Smooth muscle cell (in vitro differentiated cells): ENCODE results near the gene TST. TPM values are rescaled to one million over a fixed set of nuclear protein-coding genes. Genes with fewer than 3 reads are reported as not detected.

ENCODE experiments used
- DNase-seq: peaks from one replicate; lab custom pipeline; 2025; ENCODE audit not compliant: unreplicated experiment; lab: John Stamatoyannopoulos, UW
- H2AFZ ChIP-seq: fragments of 200-600 bp; sonication (generic); 2 replicates; pipeline ENCODE4 v1.6.0; 2016; ENCODE audit warnings: antibody characterized with exemption, low read depth, mild to moderate bottlenecking
- H3F3A ChIP-seq: fragments of 200-600 bp; sonication (generic); 2 replicates; pipeline ENCODE4 v1.6.0; 2017; ENCODE audit warnings: antibody characterized with exemption, low read depth
- H3K27ac ChIP-seq: fragments of 200-600 bp; sonication (generic); 2 replicates; pipeline ENCODE4 v1.5.1; 2016; ENCODE audit warnings: low read depth, mild to moderate bottlenecking
- H3K27me3 ChIP-seq: fragments of 200-600 bp; sonication (generic); 2 replicates; pipeline ENCODE4 v1.6.1; 2016; ENCODE audit warnings: low read depth, mild to moderate bottlenecking
- H3K36me3 ChIP-seq: fragments of 200-600 bp; sonication (generic); 2 replicates; pipeline ENCODE4 v1.5.1; 2016; ENCODE audit warnings: low read depth
- H3K4me1 ChIP-seq: fragments of 200-600 bp; sonication (generic); 2 replicates; pipeline ENCODE4 v1.5.1; 2016; ENCODE audit warnings: low read depth
- H3K4me2 ChIP-seq: fragments of 200-600 bp; sonication (generic); 2 replicates; pipeline ENCODE4 v1.6.0; 2016; ENCODE audit warnings: mild to moderate bottlenecking
- H3K4me3 ChIP-seq: fragments of 200-600 bp; sonication (generic); 2 replicates; pipeline ENCODE4 v1.5.1; 2016; ENCODE audit warnings: mild to moderate bottlenecking
- H3K79me2 ChIP-seq: fragments of 200-600 bp; sonication (generic); 2 replicates; pipeline ENCODE4 v1.6.0; 2016; ENCODE audit warnings: low read depth, mild to moderate bottlenecking
- H3K9ac ChIP-seq: fragments of 200-600 bp; sonication (generic); 2 replicates; pipeline ENCODE4 v1.6.0; 2016; ENCODE audit warnings: low read depth
- H3K9me3 ChIP-seq: fragments of 200-600 bp; sonication (generic); replicated peaks from 2 replicates; pipeline ENCODE4 v1.5.1; 2016; ENCODE audit warnings: low read depth
- H4K20me1 ChIP-seq: fragments of 200-600 bp; sonication (generic); 2 replicates; pipeline ENCODE4 v1.6.0; 2016; ENCODE audit warnings: low read depth
- WGBS: methylation state at CpG from one replicate; pipeline ENCODE4 v1.1.7; 2016; ENCODE audit warnings: low lambda C conversion rate; 5-methylcytosine and 5-hydroxymethylcytosine counted together
- polyA plus RNA-seq: library from polyadenylated mRNA; unstranded; fragments of >200 nt; fragmentation: Nextera tagmentation; extraction: Ambion mirVana; gene quantifications from 2 replicates; pipeline ENCODE4 v1.2.1, GENCODE V29; 2016
- total RNA-seq: library from RNA; depleted of rRNA; stranded (reverse); fragments of >200 nt; gene quantifications from 2 replicates; pipeline ENCODE4 v1.2.3, GENCODE V29; 2014
- TF ChIP-seq, protein P1 (sequence below): fragments of 200-600 bp; sonication (generic); IDR thresholded peaks from 2 replicates; pipeline ENCODE4 v1.5.1; 2017; ENCODE audit warnings: borderline replicate concordance, mild to moderate bottlenecking, antibody characterized with exemption; ENCODE audit not compliant: insufficient read depth, poor library complexity, severe bottlenecking

TST gene
- total and polyA plus RNA-seq, 2 experiments from 2014 or later: 10.4 to 15.0 TPM

DNA sequence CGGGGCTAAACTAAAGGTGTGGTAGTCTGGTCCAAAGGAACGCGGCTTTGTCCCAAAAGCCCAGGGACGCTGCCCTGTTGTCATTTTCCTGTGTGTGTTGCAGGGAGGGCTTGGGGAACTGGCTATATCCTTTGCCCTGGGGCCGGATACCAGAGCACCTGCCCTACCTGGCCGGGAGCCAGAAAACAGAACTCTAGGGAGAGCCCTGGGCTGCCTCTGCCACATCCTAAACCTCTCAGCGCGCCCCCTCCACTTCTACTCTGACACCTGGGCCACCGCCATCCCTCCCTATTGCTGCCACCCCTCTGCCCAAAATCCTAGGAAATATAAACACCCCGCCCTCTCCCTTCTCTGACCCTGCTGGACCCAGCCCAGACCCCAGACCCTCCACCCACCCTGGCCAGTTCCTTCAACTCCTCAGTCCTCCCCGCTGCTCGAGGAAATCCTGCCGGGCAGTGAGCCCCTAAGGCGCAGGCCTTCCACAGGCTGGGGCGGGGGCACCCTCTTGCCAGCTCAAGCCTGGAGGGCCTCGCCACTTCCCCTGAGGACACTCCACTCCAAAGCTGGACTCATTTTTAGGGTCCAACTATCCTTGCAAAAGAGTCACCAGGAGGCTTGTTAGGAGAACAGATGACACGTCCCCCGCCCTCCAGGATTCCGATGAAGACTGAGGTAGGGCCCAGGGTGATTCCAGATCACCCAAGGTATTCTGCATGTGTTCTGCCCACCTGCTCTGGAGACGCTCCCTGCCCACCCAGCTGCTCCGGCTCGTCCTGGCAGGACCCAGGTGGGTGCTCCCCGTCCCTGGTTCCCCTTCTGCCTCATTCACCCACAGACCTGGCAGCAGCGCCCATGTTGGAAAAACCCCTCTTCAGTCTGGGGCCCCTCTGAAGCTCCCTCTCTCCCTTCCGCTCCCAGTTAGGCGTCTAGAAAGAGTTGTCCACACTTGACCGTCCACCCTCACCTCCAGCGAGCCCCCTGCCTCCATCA lies 44.5 kb upstream of the TST start:
- no peak overlapping the region for H3K4me3 ChIP-seq
- 92% methylated on average over 28 of the region's 28 CpGs for WGBS

DNA sequence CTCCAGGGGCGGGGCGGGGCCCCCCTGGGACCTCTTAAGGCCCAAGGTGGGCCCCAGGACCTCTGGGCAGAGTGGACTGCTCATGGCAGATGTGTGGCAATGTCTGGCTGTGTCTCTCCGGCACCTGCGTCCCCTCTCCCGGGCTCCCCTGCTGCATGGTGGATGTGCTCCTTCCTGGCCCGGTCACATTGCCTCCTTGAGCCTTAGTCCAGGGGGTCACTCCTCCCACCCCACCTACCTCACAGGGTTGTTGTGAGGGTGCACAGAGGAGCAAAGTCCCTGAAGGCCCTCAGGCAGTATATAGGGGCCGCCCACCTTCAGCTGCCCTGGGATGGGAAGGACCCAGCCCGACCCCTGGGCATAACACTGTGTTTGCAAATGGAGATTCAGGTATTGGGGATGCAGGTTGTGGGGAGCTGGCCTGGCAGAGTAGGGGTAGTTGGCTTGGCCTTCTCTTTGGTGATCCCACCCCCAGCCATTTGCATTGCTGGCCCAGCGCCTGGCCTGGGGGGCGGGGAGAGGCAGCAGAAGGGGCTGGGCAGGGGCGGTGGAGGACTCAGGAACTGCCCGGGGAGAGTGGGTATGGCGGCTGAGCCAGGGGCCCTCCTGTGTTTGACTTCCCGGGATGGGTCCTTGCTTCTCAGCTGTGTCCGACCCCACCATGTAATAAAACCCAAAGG lies 43.6 kb upstream of the TST start:
- Histone ChIP-seq H3K79me2 (no peaks in the 10 kb centered on the region), H3K27me3 (peaks cover 4% of the 10 kb centered on the region), H3K4me3 (no peak overlapping the region), H3K27ac (no peak overlapping the region), H3K9me3 (no peaks in the 10 kb centered on the region), H4K20me1 (no peaks in the 10 kb centered on the region), H2AFZ (no peak overlapping the region), H3F3A (no peaks in the 10 kb centered on the region), H3K4me1 (no peaks in the 10 kb centered on the region), H3K9ac (no peak overlapping the region), H3K4me2 (no peak overlapping the region), H3K36me3 (no peaks in the 10 kb centered on the region)
- TF ChIP-seq, protein P1, sequence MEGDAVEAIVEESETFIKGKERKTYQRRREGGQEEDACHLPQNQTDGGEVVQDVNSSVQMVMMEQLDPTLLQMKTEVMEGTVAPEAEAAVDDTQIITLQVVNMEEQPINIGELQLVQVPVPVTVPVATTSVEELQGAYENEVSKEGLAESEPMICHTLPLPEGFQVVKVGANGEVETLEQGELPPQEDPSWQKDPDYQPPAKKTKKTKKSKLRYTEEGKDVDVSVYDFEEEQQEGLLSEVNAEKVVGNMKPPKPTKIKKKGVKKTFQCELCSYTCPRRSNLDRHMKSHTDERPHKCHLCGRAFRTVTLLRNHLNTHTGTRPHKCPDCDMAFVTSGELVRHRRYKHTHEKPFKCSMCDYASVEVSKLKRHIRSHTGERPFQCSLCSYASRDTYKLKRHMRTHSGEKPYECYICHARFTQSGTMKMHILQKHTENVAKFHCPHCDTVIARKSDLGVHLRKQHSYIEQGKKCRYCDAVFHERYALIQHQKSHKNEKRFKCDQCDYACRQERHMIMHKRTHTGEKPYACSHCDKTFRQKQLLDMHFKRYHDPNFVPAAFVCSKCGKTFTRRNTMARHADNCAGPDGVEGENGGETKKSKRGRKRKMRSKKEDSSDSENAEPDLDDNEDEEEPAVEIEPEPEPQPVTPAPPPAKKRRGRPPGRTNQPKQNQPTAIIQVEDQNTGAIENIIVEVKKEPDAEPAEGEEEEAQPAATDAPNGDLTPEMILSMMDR: no peak
- no peak for DNase-seq
- 85% methylated on average over 13 of the region's 15 CpGs for WGBS

More for the DNA sequence above, 44.5 kb upstream of the TST start:
- no peaks in the 10 kb centered on the region for H3F3A ChIP-seq
- no peak overlapping the region for H3K27ac ChIP-seq
- no peak overlapping the region for H3K9ac ChIP-seq
- H2AFZ ChIP-seq: no peak overlapping the region
- no peak for DNase-seq
- H3K27me3 ChIP-seq: peaks cover 13% of the 10 kb centered on the region
- no peaks in the 10 kb centered on the region for H4K20me1 ChIP-seq
- H3K4me1 ChIP-seq: no peaks in the 10 kb centered on the region
- no peaks in the 10 kb centered on the region for H3K9me3 ChIP-seq
- no peaks in the 10 kb centered on the region for H3K79me2 ChIP-seq
- TF ChIP-seq, protein P1: no peak
- no peak overlapping the region for H3K4me2 ChIP-seq
- no peaks in the 10 kb centered on the region for H3K36me3 ChIP-seq

DNA sequence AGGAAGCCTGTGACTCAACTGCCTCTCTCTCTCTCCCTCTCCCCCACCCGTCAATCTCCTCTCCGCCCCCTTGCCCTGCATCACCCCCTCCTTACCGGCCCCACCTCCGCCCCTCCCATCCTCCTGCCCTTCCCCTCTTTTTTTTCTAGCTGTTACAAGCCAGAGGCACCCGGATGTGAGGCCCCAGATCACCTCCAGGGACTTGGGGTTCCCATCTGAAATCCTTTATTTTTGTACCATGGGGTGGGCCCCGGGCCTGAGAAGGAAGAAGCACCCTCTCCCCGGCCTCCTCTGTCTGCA lies 43.1 kb upstream of the TST start:
- Histone ChIP-seq H3K4me1 (no peaks in the 10 kb centered on the region), H3K27ac (no peak overlapping the region), H3K4me3 (no peak overlapping the region), H3K27me3 (no peaks in the 10 kb centered on the region), H3K79me2 (no peaks in the 10 kb centered on the region), H2AFZ (no peak overlapping the region), H3K9ac (no peak overlapping the region), H4K20me1 (no peaks in the 10 kb centered on the region), H3K4me2 (no peak overlapping the region), H3K36me3 (no peaks in the 10 kb centered on the region), H3K9me3 (no peaks in the 10 kb centered on the region), H3F3A (no peaks in the 10 kb centered on the region)
- no peak for DNase-seq
- 66% methylated on average over 3 of the region's 7 CpGs for WGBS
- TF ChIP-seq, protein P1: no peak
